HFF-Myc (cell line): ENCODE data around the gene SRSF6.

Source experiments
- DNase-seq: peaks from one replicate; pipeline ENCODE4 v3.0.0-alpha.2; 2011; ENCODE audit warnings: low read depth; ENCODE audit errors: extremely low read depth
- H3K4me3 ChIP-seq: replicated peaks from 2 replicates; pipeline ENCODE4 v1.5.1; 2011; ENCODE audit warnings: low read depth, mild to moderate bottlenecking, control low read depth, low read length
- CTCF ChIP-seq: IDR thresholded peaks from 2 replicates; pipeline ENCODE4 v1.5.1; 2012; ENCODE audit warnings: mild to moderate bottlenecking, low read depth, low read length, control low read depth; ENCODE audit errors: missing control alignments

The SRSF6 gene

DNA sequence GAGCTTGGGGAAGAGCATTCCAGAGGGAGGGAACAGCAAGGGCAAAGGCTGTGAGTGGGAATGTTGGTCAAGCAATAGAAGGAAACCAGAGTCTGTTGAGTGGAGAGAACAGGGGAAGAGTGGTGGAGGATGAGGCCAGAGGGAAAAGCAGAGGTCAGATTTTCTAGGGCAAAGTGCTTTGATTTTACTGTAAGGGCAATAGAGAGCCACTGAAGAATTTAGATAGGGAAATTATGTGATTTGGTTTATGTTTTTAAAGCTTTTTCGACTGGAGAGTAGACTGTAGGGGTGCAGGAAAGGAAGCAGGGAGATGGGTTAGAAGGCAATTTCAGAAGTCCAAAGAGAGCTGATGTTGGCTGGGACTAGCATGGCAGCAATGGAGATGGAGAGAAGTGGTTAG, 54.2 kb downstream of the SRSF6 start:
- TF ChIP-seq CTCF, result no peak
- DNase-seq, result no peak
- no peak overlapping the region for H3K4me3 ChIP-seq

GRCh38 chr20:43513372-43513930, 55.8 kb downstream of the SRSF6 start:
- TF ChIP-seq CTCF, result no peak
- peak overlapping the region; percentile 53 for H3K4me3 ChIP-seq
- no peak for DNase-seq
